IPS DF 4.7 (cell line): Measurements from ENCODE around the gene MGAT4A.
"Not testable (repeated sequence)": the region's sequence is repeated elsewhere in the genome, so short reads cannot be mapped to it uniquely, and the experiment has no call there.

Experiments used
- DNase-seq: peaks from one replicate; pipeline ENCODE4 v3.0.0-alpha.2; 2013; ENCODE audit warnings: low spot score; ENCODE audit errors: extremely low read depth

Gene MGAT4A

DNA sequence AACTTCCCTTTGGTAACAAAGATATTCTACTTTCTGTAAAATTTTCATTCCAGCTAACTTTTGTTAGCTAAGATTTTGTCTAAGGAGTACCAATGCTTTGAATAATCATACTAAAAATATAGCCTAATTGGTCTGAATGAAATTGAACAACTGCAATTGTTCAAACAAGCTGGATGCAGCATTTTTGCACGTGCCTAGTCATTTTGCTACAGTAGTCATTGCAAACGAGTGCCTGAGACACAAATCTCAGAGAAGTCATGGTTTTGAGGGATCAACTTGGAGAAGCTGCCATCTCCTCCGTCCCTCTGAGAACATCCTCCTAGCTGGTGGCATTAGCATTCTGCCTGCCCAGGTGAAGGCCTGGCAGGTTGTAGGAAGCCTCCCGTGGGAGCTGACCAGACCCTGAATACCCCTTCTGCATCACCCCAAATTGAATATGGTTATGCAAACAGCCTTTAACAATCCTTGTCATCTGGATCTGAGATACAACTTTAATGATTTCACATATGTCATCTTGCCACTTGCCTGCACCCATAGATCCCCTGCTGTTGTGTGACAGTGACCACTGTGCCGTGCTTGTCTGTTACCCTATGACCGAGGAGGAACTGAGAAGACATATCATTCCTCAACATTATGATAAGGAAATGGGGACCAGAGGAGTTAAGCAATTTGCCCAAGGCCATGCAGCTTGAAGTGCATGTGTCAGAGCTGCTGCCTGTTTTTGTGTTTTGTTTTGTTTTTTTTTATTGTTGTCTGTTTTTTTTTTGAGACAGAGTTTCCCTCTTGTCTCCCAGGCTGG lies 29.1 kb upstream of the MGAT4A start:
- no peak for DNase-seq

DNA sequence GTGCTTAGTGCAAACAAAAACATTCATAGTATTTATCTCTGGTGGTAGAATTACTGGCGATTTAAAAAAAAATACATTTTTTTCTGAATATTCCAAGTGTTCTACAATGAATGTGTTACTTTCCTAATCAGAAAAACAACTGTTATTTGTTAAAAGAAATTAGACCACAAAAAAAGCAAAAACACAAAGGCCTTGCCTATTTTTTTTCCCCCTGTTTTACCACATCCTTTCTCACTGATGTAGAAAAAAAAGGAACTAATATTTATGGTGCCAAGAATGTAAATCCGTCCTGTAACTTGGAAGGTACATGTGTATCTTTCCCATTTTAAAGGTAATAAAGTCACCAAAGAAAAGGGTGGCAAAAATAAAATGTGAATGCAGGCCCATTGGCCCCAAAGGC lies 28.4 kb upstream of the MGAT4A start:
- DNase-seq = no peak

DNA sequence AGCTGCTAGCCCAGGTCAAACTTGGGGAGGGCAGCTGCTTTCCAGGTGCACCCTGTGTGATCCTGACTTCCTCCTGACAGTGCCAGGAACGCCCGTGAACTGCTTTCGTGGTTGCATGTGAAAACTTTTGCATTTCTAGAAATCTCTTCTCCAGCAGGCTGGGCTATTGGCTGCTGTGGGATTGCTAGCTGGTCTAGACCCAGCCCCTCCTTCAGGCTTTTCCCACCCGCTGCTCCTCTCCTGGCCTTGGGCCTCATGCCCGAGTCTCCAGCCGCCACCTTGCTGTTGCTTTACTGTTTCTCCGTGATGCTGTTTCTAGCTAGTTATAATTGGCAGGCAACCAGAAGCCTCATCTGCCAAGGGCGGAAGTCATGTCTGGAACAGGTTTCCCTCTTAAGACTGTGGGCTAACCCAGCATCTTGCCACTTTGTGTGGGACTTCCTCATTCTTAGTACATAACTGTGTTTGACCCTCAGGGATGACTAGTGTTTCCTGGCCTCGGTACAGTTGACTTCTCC lies 27.0 kb upstream of the MGAT4A start:
- DNase-seq = no peak

DNA sequence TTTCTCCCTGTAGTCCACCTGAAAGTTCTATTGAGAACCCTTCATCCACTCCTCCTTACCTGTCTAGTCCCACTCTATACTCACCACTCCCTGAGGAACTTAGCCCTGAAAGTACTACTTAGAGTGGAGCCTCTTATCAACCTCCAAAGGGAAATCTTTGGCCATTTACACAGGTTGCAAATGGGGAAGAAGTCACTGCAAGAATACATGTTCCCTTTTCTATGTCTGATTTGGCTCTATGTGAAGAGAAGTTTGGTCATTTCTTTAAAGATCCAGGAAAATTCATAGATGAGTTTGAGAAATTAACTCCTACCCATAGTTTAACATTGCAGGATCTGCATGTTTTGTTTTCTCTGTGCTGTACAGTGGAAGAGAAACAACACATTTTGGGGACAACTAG lies 22.9 kb upstream of the MGAT4A start:
- DNase-seq = no peak

DNA sequence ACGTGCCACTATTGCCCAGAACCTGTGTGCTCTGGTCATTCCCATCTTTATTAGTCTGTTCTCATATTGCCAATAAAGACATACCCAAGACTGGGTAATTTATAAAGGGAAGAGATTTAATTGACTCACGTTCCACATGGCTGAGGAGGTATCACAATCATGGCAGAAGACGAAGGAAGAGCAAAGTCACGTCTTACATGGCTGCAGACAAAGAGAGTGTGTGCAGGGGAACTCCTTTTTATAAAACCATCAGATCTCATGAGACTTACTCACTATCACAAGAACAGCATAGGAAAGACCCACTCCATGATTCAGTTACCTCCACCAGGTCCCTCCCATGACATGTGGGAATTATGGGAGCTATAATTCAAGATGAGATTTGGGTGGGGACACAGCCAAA lies 21.8 kb upstream of the MGAT4A start:
- not testable (repeated sequence) for DNase-seq

DNA sequence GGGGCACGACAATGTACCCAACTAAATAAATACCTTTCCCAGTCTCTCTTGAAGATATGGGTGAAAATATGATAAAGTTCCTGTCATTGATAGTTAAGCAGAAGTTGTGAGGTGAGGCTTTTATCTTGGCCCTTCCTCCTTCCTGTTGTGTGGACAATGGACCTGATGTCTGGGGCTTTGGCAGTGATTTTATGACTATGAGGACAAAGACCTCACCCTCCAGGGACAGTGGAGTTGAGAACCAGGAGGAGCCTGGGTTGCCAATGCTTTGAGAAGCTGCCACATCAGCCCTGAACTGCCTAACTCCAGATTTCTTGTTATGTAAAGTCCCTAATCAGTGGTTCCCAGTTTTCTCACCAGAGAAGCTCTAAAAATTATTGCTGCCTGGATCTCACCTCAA lies 20.8 kb upstream of the MGAT4A start:
- DNase-seq = no peak

DNA sequence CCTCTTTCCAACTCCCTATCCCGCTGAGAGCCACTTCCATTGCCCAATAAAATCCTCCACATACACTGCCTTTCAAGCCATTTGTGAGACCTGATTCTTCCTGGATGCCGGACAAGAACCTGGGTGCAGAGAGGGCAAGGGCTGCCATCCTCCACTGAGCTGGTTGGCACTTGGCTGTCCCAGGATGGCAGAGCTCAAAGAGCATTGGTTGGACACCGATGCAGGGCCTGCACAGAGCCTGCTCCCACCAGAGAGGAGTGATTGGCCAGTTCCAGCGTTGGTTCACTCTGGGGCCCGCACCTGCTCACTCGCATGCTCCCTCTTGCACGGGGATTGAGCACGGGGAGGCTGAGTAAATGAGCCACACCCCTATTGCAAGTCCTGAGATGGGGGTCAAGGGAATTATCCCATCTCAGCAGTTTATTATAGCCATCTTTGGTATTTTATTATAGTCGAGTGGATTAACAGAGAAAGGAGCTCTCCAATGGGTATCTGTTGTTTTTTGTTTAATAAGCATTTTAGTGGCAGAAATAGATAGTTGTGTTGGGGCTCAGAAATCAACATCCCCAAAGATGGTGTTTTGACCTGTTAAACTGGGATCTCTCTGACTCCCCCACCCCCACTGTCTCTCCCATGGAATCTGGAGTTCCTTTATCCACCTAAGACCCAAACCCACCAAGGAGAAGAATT lies 19.8 kb upstream of the MGAT4A start:
- no peak for DNase-seq

DNA sequence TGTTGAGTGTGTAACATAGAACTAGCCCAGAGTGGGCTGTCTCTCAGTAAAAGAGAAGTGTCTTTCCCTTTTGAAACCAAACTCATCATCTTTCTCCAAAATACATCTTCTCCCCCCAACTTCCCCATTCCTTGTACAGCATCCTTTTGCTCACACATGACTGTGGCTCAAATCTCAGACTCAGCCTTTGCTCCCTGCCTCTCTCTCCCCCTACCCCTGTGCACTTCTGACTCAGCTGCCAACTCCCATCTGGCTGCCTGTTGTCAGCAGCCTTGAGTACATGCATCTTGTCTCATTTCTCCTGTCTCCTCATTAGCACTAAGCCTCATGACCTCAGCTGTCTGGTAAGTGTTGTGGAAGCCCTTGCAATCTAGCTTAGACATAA lies 18.1 kb upstream of the MGAT4A start:
- no peak for DNase-seq

DNA sequence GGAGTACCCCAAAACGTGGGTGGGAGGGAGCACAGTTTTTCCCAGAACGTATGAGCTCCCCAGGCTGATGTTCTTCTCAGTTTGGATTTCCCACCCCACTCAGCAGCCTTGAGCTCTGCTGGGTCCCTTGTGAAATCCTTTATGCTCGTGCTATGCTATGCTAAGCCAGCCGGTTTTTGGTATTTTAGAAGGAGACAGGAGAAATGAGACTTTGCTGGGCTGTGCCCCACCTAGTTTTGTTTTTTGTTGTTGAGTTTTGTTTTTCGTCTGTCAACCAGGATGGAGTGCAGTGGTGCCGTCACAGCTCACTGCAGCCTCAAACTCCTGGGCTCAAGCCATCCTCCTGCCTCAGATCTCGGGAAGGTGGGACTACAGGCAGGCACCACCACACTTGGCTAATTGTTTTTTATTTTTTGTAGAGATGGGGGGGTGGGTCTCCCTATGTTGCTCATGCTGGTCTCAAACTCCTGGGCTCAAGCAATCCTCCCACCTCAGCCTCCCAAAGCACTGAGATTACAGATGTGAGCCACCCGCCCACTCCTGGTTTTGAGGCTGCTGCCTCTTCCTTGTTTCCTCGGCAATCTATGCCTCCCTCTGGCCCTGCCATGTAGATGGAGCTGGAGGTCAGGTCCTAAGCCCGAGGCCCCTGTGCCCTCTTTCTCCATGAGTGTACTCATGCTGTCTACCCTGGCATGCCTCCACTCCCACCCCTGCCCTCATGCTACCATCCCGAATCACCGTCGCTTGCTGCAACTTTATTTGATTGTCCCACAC lies 17.5 kb upstream of the MGAT4A start:
- no peak for DNase-seq

DNA sequence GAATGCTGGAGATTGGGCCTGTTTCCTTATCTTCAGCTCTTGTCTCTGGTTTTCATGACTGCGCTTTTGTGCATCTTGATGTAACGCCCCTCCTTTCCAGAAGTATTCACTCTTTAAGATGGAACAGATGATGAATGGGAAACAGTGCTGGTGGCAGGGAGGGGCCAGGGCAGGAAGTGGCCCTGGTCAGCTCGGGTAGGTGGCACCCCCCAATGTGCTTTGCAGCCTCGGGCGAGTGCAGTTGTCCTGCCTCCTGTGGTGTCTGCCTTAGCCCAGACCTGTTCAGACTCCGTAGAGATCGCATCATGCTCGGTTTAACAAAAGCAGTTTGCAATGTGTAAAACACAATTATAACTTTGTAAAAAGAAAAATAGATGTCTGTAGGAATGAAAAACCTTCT lies 17.0 kb upstream of the MGAT4A start:
- no peak for DNase-seq

DNA sequence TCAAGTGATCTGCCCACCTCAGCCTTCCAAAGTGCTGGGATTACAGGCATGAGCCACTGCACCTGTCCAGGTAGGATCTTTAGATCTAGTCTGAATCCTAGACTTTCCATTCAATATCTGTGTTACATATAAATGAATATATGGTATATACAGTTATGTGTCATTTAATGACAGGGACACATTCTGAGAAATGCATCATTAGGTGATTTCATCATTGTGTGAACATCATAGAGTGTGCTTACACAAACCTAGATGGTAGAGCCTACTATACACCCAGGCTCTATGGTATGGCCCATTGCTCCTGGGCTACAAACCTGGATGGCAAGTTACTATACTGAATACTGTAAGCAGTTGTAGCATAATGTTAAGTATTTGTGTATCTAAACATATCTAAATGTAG lies 15.5 kb upstream of the MGAT4A start:
- no peak for DNase-seq

DNA sequence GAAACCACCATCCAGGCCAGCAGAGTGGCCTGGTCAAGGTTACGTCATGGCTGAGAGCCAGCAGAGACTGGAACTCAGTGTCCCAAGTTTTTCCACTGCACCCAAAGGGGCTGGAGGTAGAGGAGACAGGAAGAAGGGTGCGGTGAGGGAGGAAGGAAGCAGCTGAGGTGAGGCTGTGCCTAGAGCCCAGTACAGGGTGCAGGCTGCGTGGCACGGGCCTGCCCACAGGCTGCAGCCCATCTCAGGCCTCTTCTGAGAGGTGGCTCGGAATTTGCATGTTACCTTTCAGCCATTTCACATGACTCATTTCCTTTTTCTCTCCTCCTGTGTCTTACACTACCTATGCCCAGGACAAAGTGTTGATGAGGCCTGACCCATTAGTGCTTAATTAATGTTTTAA lies 13.7 kb upstream of the MGAT4A start:
- no peak for DNase-seq

DNA sequence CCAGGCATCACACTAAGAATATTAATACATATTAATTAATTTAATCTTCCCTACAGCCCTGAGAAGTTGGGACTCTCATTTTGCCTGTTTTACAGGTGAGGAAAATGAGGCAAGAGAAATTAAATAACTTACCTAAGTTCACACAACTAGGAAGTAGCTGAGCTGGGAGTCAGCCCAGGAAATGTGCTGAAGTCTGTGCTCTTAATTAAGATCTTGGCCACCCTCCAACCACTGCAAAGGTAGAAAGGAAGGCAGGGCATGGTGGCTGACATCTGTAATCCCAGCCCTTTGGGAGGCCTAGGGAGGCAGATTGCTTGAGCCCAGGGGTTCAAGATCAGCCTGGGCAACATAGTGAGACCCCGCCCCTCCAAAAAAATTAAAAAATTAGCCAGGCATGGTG lies 12.9 kb upstream of the MGAT4A start:
- no peak for DNase-seq

DNA sequence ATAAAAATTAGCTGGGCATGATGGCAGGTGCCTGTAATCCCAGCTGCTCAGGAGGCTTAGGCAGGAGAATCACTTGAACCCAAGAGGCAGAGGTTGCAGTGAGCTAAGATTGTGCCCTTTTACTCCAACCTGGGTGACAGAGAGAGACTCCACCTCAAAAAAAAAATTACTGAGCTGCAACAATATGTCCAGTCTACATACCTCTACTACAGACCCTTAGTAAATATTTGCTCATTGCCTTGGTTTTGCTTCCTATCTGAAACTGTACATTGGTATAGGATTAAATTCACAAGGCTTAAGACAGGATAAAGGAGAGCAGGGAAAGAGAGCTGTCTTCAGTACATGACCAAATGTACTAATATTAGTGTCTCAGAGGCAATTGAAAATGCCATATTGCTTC lies 8.1 kb upstream of the MGAT4A start:
- DNase-seq = no peak

DNA sequence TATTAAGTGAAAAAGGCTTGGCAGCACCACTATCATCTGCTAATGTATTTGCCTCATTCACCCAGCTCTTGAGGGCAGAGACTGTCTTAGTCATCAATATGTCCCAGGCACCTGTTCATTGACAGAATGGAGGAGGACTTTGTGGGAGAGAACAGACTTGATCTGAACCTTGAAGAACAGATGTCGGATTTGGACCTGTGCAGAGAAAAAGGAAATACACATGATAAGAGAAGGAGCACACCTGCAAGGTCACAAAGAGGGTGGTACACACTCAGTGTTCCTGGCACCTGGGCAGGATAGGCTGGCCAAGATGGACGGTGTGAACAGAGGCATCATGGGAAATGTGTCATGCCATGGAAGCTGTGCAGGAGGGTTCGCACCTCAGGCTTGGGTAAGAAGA lies 7.4 kb upstream of the MGAT4A start:
- DNase-seq = no peak

DNA sequence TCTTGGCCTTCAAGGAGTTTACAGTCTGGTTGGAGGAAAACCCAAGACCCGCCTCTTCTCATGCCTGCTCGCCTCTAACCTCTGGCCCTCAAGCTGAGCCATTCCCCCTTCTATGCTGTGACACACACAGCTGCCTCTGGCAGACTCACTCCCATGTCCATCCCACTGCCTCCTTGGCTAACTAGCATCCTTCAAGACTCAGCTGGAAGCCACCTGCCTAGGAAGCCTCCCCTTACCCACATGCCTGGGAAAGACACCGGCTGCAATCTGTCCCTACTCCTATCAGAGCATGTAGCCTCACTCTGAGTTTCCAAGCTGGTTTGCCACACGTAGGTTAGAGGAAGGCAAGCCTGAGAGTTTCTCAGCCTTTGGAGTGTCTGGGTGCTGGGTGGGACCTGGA lies 6.9 kb upstream of the MGAT4A start:
- DNase-seq = no peak

DNA sequence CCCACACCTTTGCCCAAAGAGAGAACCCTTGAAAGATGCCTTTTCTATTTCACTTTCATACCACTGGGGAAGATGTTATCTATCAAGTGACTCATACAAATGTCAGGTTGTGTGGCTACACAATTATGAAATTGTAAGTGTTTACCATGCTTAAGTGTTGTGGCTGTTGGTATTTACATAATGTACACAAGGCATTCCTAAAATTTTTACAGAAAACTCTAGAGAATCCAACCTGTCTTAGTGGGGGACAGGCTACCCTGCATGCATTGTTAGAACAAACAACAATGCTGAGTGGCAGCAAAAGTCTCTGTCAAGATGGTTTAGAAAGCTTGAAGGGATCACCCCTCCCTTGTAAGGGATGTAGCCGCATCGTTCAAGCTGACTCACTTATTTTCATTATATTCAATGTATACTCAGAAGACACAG lies 5.5 kb upstream of the MGAT4A start:
- DNase-seq = no peak

DNA sequence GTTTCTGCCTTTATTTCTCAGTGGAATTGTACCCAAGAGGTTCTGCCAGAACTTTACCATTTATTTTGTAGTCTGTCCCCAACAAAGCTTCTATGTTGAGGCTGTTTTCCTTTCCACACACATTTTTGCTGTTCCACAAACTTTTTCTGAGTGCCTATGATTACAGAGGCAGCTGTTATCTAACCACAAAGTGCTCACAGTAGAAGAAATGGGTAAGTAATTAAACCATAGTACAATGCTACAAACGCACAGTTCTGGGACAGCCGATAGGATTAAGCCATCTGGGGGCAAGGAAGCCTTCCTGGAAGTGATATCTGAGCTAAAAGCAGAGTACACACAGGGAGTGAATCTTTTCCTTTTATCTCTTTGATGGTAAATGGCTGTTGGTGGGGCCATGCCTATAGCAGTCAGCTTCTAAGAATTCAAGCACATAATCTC lies 3.9 kb upstream of the MGAT4A start:
- no peak for DNase-seq

DNA sequence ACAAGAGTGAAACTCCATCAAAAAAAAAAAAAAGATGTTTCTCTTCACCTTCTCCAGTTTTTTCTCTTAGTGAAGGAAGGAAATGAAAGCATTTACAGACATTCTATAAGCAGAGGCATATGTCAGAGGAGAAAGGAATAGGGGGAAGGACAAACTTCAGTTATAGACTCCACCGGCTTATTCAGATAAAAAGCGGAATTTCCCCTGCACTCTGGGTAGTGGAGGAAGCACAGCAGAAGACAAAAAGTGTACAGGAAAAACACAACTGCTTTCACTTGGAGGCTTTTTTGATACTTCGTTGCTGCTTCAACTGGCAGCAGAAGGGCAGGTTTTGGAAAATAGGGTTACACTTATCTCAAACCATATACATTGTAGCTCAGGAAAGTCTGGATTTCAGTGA lies 3.2 kb upstream of the MGAT4A start:
- DNase-seq = no peak

DNA sequence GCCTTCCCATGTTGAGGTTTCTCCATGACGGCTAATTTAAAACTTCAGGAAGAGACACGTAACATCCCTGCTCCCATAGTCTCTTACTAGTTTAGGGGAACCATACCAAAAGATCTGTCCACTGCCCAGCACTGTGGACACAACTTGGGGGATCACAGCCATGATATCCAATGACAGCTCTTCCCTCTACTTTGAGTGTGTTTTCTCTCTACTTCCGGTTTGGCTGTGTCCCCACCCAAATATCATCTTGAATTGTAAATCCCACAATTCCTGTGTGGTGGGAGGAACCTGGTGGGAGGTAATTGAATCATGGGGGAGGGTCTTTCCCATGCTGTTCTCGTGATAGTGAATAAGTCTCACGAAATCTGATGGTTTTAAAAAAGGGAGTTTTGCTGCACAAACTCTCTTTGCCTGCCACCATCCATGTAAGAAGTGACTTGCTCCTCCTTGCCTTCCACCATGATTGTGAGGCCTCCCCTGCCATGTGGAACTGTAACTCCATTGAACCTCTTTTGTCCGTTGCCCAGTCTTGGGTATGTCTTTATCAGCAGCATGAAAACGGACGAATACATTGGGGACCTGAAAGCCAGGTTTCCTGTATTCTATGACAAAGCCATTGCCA lies 1.6 kb upstream of the MGAT4A start:
- DNase-seq = no peak

DNA sequence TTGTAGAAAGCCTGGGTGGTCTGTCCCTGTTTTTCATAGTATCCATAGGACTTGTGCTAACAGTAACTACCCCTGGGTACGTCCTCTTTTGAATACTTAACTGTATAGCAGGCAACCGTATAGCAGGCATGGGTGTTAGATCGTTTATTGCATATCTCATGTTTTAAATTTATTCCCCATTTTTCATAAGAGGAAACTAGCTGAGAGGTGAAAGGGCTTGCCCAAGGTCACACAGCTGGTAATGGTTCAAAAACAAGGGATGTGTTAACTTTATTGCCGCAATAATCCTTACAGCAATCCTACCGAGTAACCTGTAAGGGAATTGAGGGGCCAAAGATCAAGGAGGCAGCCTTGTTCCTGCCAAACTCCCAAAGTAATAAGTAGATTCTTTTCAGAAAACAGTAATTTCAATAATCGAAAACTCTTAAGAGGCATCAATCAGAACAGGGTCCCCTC lies 990 bp upstream of the MGAT4A start:
- DNase-seq = no peak

DNA sequence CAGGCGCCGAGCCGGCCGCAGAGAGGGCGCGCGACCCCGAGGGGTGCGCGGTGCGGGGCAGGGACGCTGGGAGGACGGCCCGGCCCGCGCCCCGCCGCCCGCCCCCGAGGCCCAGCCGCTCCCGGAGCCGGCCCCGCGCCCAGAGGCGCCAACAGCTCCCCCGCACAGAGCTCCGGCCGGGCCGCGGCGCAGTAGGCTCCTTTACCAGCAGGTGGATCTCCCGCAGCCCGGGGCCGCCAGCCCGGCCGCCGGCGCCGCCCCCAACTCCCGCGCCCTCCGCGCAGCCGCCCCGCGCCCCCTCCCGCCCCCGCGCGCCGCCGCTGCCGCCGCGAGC lies 258 bp downstream of the MGAT4A start:
- no peak for DNase-seq
